Measurements from ENCODE around the gene NOP9. TPM values are rescaled to one million over a fixed set of nuclear protein-coding genes. Genes with fewer than 3 reads are reported as not detected.

The NOP9 gene
- total RNA-seq, 2 experiments from 2014 or later: 25.9 to 27.5 TPM

DNA sequence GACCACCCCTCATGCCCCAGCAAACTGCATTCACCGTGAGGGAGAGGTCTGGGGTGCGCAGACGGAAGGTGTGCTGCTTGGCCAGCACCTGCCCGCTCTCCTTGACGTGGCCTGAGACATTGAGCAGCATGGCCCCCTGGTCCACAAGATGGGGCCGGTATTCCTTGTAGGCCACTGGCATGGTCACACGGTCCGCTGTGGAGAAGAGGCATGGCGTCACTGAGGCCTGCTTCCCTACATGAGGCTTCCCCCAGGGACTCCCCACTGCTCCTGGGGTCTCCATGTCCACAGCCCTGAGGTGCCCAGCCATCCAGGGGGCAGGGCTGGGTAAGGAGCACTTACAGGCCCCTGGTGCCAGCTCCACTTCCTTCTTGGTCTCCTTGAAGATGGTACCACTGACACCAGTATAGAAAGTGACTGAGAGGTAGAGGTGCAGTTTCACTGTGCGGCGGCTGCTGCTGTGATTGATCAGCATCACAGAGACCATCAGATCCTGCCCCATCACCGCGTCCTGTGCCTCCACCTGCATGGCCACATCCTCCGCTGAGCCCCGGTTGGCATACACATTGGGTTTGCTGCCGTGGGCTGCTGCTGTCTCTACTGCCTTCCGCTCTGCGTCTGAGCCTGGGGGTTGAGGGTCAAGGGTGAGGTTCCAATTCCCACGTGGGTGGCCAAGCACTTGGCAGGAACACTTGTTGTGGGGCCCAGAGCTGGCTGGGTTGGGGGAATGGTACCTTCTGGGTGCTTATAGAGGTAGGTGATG, 44.8 kb upstream of the NOP9 start:
- intact Hi-C loops (cut with DNase I, micrococcal nuclease): no loop called here
- no peak overlapping the region for H3K27ac Mint-ChIP-seq
- H3K36me3 Mint-ChIP-seq (ENCODE audit: low read depth): peaks cover 45% of the 10 kb centered on the region
- ChIA-PET POLR2A (interaction anchor here (0.9 kb wide), 1 partner anchor 12 kb away, joined by 5 read pairs; the partner anchor contains the start of gene TINF2), CTCF (no interaction called here)
- no peaks in the 10 kb centered on the region for H3K27me3 Mint-ChIP-seq
- H3K9me3 Mint-ChIP-seq: no peaks in the 10 kb centered on the region
- Histone ChIP-seq H3K9me3 (ENCODE audit: control insufficient read depth in 1 of 2, insufficient read depth in 1 of 2, low read length in 2 of 2) (no peaks in the 10 kb centered on the region), H3K27me3 (ENCODE audit: control insufficient read depth in 1 of 2, insufficient read depth in 2 of 2, low read length in 2 of 2) (no peaks in the 10 kb centered on the region), H3K36me3 (ENCODE audit: insufficient read depth, low read length) (peaks cover 29% of the 10 kb centered on the region), H3K27ac (ENCODE audit: low read depth in 1 of 2, low read length in 2 of 2) (no peak overlapping the region), H3K4me1 (ENCODE audit: insufficient read depth, low read length) (no peaks in the 10 kb centered on the region), H3K4me3 (ENCODE audit: low read length) (no peak overlapping the region)
- peaks cover 8% of the 10 kb centered on the region for H3K4me1 Mint-ChIP-seq (ENCODE audit: low read depth)
- no peak for DNase-seq
- no peak for ATAC-seq (ENCODE audit: poor library complexity)
- H3K4me3 Mint-ChIP-seq: no peak overlapping the region
- TF ChIP-seq, protein P1, sequence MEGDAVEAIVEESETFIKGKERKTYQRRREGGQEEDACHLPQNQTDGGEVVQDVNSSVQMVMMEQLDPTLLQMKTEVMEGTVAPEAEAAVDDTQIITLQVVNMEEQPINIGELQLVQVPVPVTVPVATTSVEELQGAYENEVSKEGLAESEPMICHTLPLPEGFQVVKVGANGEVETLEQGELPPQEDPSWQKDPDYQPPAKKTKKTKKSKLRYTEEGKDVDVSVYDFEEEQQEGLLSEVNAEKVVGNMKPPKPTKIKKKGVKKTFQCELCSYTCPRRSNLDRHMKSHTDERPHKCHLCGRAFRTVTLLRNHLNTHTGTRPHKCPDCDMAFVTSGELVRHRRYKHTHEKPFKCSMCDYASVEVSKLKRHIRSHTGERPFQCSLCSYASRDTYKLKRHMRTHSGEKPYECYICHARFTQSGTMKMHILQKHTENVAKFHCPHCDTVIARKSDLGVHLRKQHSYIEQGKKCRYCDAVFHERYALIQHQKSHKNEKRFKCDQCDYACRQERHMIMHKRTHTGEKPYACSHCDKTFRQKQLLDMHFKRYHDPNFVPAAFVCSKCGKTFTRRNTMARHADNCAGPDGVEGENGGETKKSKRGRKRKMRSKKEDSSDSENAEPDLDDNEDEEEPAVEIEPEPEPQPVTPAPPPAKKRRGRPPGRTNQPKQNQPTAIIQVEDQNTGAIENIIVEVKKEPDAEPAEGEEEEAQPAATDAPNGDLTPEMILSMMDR (IDR thresholded peaks at IDR 0.05): no peak

DNA sequence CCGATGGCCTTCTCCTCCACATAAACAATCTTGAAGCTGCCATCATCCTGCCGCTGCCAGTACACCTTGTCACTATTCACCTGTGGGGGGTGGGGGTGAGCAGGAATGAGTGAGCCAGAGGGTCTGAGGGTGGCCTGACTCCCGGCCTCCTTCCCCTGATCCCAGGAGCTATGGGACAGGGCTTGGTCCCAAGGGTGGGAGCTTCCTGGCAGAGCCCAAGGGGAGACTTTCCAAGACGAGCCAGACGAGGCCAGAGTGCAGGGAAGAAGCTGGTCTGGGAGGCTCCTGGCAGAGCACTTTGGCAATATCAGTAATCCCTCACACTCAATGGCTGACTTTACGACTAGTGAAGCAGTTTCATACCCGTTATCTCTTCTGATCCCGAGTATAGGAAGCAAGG, 44.2 kb upstream of the NOP9 start:
- H3K9me3 Mint-ChIP-seq: no peaks in the 10 kb centered on the region
- ChIA-PET CTCF (no interaction called here), POLR2A (interaction anchor here (0.9 kb wide), 1 partner anchor 13 kb away, joined by 5 read pairs; the partner anchor contains the start of gene TINF2)
- Histone ChIP-seq H3K27me3 (ENCODE audit: control insufficient read depth in 1 of 2, insufficient read depth in 2 of 2, low read length in 2 of 2) (no peaks in the 10 kb centered on the region), H3K36me3 (ENCODE audit: insufficient read depth, low read length) (peaks cover 29% of the 10 kb centered on the region), H3K4me1 (ENCODE audit: insufficient read depth, low read length) (no peaks in the 10 kb centered on the region), H3K27ac (ENCODE audit: low read depth in 1 of 2, low read length in 2 of 2) (no peak overlapping the region), H3K9me3 (ENCODE audit: control insufficient read depth in 1 of 2, insufficient read depth in 1 of 2, low read length in 2 of 2) (no peaks in the 10 kb centered on the region), H3K4me3 (ENCODE audit: low read length) (no peak overlapping the region)
- no peak overlapping the region for H3K27ac Mint-ChIP-seq
- no peak for DNase-seq
- no peaks in the 10 kb centered on the region for H3K27me3 Mint-ChIP-seq
- H3K36me3 Mint-ChIP-seq (ENCODE audit: low read depth): peaks cover 41% of the 10 kb centered on the region
- no peak overlapping the region for H3K4me3 Mint-ChIP-seq
- ATAC-seq (ENCODE audit: poor library complexity): no peak
- peaks cover 1% of the 10 kb centered on the region for H3K4me1 Mint-ChIP-seq (ENCODE audit: low read depth)
- intact Hi-C loops (cut with DNase I, micrococcal nuclease): no loop called here
- TF ChIP-seq, protein P1 (IDR thresholded peaks at IDR 0.05): no peak

DNA sequence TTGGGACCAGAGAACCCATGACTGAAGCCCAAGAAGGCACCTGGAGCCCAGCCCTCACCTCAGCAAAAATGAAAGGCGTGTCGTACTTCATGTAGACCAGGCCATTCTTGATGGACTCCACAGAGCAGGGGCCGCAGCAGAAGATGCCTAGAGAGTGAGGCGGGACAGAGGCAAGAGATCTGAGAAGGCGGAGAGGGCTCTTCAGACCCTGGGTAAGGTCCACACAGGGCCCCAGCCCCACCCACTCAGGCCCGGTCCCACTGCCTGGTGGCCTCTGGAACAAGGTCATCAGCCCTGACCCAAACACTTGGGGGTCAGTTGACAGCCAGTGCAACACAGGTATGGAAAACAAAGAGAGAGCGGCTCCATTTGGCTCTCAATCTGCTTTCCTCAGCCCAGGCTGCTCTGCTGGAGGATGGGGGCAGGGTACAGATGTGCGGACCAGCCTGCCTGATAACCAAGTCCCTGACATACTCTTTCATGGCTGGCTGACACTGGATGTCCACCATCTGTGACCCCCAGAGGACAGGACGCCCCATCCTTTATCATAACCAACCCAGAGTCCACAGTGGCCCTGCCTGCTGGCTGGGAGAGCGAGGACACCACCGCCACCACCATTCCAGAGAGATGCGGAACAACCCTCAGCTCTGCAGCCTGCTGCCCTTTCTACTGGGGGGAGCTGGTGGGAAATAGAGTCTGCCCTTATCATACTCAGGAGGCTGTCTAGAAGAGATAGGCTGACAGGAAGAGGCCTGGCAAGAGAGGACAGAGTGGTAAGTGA, 43.5 kb upstream of the NOP9 start:
- H3K36me3 Mint-ChIP-seq (ENCODE audit: low read depth): peaks cover 44% of the 10 kb centered on the region
- TF ChIP-seq, protein P1 (IDR thresholded peaks at IDR 0.05): no peak
- H3K27ac Mint-ChIP-seq: no peak overlapping the region
- POLR2A ChIA-PET: interaction anchor here (0.9 kb wide), 1 partner anchor 14 kb away, joined by 5 read pairs; the partner anchor contains the start of gene TINF2
- Histone ChIP-seq H3K36me3 (ENCODE audit: insufficient read depth, low read length) (peaks cover 32% of the 10 kb centered on the region), H3K4me1 (ENCODE audit: insufficient read depth, low read length) (no peaks in the 10 kb centered on the region), H3K9me3 (ENCODE audit: control insufficient read depth in 1 of 2, insufficient read depth in 1 of 2, low read length in 2 of 2) (no peaks in the 10 kb centered on the region), H3K4me3 (ENCODE audit: low read length) (no peak overlapping the region), H3K27me3 (ENCODE audit: control insufficient read depth in 1 of 2, insufficient read depth in 2 of 2, low read length in 2 of 2) (no peaks in the 10 kb centered on the region), H3K27ac (ENCODE audit: low read depth in 1 of 2, low read length in 2 of 2) (no peak overlapping the region)
- intact Hi-C loops (cut with DNase I, micrococcal nuclease): no loop called here
- CTCF ChIA-PET: no interaction called here
- no peak overlapping the region for H3K4me3 Mint-ChIP-seq
- no peak for DNase-seq
- ATAC-seq (ENCODE audit: poor library complexity): no peak
- no peaks in the 10 kb centered on the region for H3K27me3 Mint-ChIP-seq
- H3K4me1 Mint-ChIP-seq (ENCODE audit: low read depth): no peaks in the 10 kb centered on the region
- H3K9me3 Mint-ChIP-seq: no peaks in the 10 kb centered on the region
